ENCODE measurements around the gene CAPN15.

CAPN15 gene

DNA sequence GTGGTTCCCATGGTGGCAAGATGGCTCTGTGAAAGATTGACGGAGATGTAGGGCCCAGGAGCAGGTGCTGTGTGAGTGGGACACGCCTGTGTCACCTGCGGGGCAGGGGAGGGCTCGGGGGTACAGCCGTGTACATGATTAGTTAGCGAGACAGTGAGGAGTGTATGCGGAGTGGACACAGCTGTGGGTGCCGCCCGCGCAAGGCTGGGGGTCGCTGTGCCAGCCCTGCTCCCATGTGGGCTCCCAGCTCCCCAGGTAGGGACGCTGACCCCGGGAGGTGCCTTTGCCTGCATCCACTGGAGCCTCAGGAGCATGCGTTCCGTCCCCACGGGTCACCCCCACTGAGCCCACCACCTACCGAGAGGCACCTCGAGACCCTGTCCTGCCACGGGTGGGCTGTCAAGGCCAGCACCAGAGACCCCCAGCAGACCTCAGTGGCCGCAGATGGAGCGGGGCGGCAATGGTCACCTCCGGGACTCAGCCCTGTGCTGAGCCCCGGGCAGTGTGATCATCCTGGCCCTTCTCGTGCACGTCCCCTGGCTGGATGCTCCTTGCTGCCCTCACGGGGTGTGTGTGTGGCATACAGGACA is 7.4 kb downstream of the CAPN15 start:
- TF ChIP-seq, protein P1, sequence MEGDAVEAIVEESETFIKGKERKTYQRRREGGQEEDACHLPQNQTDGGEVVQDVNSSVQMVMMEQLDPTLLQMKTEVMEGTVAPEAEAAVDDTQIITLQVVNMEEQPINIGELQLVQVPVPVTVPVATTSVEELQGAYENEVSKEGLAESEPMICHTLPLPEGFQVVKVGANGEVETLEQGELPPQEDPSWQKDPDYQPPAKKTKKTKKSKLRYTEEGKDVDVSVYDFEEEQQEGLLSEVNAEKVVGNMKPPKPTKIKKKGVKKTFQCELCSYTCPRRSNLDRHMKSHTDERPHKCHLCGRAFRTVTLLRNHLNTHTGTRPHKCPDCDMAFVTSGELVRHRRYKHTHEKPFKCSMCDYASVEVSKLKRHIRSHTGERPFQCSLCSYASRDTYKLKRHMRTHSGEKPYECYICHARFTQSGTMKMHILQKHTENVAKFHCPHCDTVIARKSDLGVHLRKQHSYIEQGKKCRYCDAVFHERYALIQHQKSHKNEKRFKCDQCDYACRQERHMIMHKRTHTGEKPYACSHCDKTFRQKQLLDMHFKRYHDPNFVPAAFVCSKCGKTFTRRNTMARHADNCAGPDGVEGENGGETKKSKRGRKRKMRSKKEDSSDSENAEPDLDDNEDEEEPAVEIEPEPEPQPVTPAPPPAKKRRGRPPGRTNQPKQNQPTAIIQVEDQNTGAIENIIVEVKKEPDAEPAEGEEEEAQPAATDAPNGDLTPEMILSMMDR (IDR thresholded peaks at IDR 0.05; ENCODE audit: borderline replicate concordance, insufficient read depth, low read depth, low read length), result no peak
- H3K4me3 ChIP-seq (ENCODE audit: low read depth, low read length), result no peak overlapping the region

DNA sequence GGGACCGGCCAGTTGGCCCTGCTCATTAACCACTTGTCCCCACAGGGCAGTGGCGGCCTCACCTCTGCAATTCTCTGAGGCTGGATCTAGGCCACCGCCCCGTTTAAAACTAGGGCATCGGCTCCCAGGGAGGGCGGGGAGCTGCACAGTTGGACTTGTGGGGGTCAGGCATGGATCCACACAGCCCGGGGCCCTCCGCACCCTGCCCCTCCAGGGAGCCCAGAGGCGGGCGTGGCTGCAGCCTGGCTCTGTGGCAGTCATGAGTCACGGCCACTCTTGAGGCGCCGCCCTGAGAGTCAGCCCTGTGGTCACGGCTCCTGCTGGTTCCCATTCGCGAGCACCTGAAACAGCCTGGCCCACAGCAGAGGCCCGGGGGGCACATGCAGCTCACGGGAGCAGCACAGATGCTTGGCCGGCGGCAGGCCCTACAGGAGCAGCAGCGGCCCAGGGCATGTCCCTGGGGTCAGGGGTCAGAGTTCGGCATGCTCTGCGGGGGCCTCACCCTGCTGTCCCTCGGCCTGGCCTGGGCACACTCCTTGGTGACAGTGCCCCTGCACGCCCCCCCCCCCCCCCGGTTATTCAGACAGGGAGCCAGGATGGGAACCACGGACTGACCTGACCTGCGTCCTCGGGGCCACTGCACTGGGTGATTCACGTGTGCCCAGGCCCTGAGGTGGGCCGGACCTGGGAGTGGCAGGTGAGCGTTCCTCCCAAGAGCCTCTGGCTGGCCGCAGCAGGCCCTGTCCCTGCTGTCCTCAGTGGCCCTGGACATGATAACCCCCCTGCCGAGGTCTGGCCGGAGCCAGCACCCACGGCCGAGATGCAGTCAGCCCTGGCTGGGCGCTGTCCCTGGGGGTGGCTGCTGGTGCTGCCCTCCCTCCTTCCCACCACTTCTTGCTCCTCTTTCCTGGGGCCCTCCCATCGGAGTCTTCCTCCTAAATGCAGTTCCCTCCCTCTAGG is 8.2 kb downstream of the CAPN15 start:
- H3K4me3 ChIP-seq (ENCODE audit: low read depth, low read length), result no peak overlapping the region
- TF ChIP-seq, protein P1 (IDR thresholded peaks at IDR 0.05; ENCODE audit: borderline replicate concordance, insufficient read depth, low read depth, low read length), result no peak

DNA sequence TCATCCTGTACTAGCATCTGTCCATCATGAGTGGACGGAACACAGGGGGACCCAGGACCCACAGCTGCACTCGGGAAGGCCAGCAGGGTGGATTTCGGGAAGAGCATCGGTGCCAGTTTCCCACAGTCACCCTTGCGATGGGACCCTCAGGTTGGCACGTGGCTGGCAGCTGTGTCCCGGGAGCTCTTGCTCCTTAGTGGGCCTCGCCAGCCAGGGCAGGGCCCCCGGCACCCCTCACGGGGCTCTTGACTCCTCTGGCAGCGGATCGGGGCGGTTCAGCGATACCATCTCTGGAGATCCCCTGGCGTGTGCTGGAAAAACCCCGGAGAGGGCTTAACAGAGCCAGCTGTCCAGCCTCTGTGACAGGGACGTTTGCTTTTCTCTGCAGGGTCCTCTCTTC is 9.2 kb downstream of the CAPN15 start:
- H3K4me3 ChIP-seq (ENCODE audit: low read depth, low read length), result no peak overlapping the region
- TF ChIP-seq, protein P1 (IDR thresholded peaks at IDR 0.05; ENCODE audit: borderline replicate concordance, insufficient read depth, low read depth, low read length), result no peak

DNA sequence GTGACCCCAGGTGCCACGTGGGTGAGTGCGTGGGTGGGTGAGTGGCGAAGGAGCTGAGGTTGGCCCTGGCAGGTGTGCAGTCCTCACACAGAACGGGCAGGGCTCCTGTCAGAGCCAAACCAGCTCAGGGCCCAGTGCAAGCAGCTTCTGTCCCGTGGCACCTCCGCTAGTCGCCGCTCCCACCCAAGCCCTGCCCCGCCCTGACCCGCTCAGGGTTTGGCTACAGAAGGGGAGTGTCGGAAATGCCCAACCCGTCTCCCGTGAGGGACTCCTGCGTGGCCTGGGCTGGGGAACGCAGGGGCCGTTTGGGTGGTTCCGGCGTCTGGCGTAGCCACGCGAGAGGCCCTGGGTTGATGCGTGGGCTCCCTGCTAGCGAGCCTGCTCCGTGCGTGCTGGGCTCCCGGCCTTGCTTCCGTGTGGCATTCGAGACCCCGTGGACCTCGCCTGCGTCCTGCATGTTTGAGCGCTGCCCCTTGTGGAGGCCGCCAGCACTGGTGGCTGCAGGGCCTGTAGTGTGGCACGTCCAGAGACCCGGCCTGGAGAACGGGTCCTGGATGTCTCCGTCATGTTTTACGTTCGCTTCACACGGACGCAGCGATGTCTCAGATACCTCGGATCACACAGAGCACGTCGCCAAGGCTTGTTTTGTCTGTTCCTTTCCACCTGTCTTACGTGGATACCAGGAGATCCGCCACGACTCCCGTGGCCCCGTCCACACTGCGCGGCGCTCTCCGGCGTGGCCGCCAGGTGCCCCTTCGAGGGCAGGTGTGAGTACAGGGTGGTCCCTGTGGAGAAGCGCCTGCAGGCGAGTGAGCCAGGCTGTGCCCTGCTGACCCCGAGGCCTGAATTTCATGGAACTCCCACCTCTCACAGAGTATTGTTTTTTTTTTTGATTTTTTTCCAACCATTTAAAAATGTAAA is 10.2 kb downstream of the CAPN15 start:
- TF ChIP-seq, protein P1 (IDR thresholded peaks at IDR 0.05; ENCODE audit: borderline replicate concordance, insufficient read depth, low read depth, low read length), result 0 out of 2 replicates have a peak, but pooled peaks have one; percentile 3
- no peak overlapping the region for H3K4me3 ChIP-seq (ENCODE audit: low read depth, low read length)

DNA sequence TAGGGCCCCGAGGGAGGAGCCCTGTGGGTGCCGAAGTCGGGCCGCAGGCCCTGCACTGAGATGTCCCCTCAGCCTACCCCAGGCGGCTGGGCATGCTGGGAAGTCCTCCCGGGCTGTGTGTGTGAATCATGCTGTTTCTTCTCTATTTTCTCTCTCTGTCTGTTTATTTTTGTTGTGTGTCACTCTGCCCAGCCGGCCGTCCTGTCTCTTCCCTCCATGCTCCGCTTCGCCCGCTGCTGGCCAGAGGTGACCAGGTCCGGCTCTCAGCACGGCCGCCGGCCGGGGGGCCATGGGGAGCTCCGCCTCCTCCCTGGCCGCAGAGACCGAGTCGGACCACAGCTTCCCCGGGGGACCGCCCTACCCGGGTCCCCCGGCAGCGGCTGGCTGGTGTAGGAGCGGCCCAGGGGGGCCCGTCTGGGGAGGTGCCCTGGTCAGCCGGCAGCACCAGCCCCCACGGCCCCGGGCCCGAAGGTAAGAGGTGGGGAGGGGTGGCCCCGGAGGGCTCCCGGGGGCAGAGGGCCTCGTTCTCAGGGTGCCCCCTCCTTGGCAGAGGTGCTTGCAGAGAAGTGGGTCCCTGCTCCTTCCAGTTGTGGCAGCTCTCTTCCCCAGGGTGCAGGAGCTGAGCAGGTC is 12.5 kb downstream of the CAPN15 start:
- no peak overlapping the region for H3K4me3 ChIP-seq (ENCODE audit: low read depth, low read length)
- TF ChIP-seq, protein P1 (IDR thresholded peaks at IDR 0.05; ENCODE audit: borderline replicate concordance, insufficient read depth, low read depth, low read length), result no peak

DNA sequence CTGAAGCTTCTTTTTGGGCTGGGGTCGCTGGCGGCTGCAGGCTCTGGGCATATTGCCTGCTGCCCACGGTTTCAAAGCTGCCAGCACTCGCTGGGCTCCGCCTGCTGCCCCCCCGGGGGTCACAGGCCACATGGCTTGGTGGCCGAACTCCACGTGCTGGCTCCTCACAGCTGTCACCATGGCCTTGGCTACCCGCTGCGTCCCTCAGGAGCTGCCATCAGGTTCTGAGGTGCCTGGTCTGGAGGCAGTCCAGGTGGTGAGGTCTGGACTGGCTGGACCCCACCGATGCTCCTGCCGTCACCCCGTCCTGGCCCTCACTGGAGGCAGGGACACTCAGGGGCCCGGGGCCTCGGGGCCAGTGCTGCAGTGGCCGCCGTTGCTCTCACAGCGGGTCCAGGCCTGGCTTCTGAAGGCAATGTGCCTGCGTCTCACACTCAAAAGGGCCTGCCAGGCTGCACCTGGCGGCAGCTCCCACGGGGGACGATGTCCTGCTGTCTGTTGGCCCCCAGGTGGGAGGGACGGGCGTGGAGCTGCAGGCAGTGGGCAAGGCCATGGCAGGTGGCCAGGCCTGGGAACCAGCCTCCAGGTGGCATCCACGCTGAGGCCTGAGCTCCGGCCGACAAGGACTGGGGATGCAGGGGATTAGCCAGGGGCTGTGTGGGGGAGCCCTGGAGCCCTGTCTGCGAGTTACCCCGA is 13.3 kb downstream of the CAPN15 start:
- TF ChIP-seq, protein P1 (IDR thresholded peaks at IDR 0.05; ENCODE audit: borderline replicate concordance, insufficient read depth, low read depth, low read length), result no peak
- no peak overlapping the region for H3K4me3 ChIP-seq (ENCODE audit: low read depth, low read length)
